A673 (cell line): ENCODE data around the gene ACCSL. TPM values are rescaled to one million over a fixed set of nuclear protein-coding genes. Genes with fewer than 3 reads are reported as not detected.

Source experiments
- BruUV-seq: library from RNA; stranded (reverse); fragments of 400-500 nt; replicated peaks from 2 replicates; lab custom pipeline; 2021; lab: Mats Ljungman, UMichigan
- CTCF ChIA-PET: fragments of 300-600 bp; sonication (Branson Sonifier 250); formaldehyde crosslinking; loops from one replicate; lab custom pipeline; 2022; ENCODE audit warnings: antibody characterized with exemption; lab: Charles Lee
- POLR2A ChIA-PET: fragments of 300-600 bp; sonication (Branson Sonifier 250); formaldehyde crosslinking; loops from one replicate; lab custom pipeline; 2022; ENCODE audit warnings: antibody characterized with exemption; ENCODE audit not compliant: low non-redundant PET; lab: Charles Lee
- DNase-seq: peaks from one replicate; pipeline ENCODE4 v3.0.0-alpha.2; 2015; ENCODE audit warnings: low spot score
- H3K27ac ChIP-seq: fragments of 200-600 bp; sonication (generic); 2 replicates; pipeline ENCODE4 v1.5.1; 2016; ENCODE audit warnings: mixed run types, low read depth, mild to moderate bottlenecking, mixed read lengths, antibody characterized with exemption, low read length; ENCODE audit not compliant: poor library complexity, severe bottlenecking
- H3K27me3 ChIP-seq: fragments of 200-600 bp; sonication (generic); replicated peaks from 2 replicates; pipeline ENCODE4 v1.6.1; 2017; ENCODE audit warnings: mixed run types, low read depth, mild to moderate bottlenecking, mixed read lengths, antibody characterized with exemption, low read length; ENCODE audit not compliant: insufficient read depth, poor library complexity
- H3K36me3 ChIP-seq: fragments of 200-600 bp; sonication (generic); 2 replicates; pipeline ENCODE4 v1.6.1; 2016; ENCODE audit warnings: mixed run types, mild to moderate bottlenecking, mixed read lengths, antibody characterized with exemption, low read length; ENCODE audit not compliant: insufficient read depth, poor library complexity, severe bottlenecking
- H3K4me1 ChIP-seq: fragments of 200-600 bp; sonication (generic); 2 replicates; pipeline ENCODE4 v1.6.1; 2017; ENCODE audit warnings: mixed run types, mild to moderate bottlenecking, mixed read lengths, antibody characterized with exemption, low read length; ENCODE audit not compliant: insufficient read depth, poor library complexity, severe bottlenecking
- H3K4me3 ChIP-seq: fragments of 200-600 bp; sonication (generic); 2 replicates; pipeline ENCODE4 v1.5.1; 2016; ENCODE audit warnings: low read depth, mixed run types, mild to moderate bottlenecking, mixed read lengths, low read length; ENCODE audit not compliant: poor library complexity, severe bottlenecking
- H3K9me3 ChIP-seq: fragments of 200-600 bp; sonication (generic); 2 replicates; pipeline ENCODE4 v1.6.1; 2016; ENCODE audit warnings: mixed run types, low read depth, mild to moderate bottlenecking, mixed read lengths, antibody characterized with exemption, low read length; ENCODE audit not compliant: poor library complexity, severe bottlenecking
- CTCF ChIP-seq: fragments of 300-800, 200-600 bp; sonication (generic); conservative IDR thresholded peaks from 2 replicates; pipeline ENCODE4 v1.5.1; 2017; ENCODE audit warnings: low read depth, mild to moderate bottlenecking, antibody characterized with exemption, low read length, moderate library complexity, mixed read lengths
- EZH2 ChIP-seq: fragments of 200-600 bp; sonication (generic); IDR thresholded peaks from 2 replicates; pipeline ENCODE4 v1.6.1; 2017; ENCODE audit warnings: borderline replicate concordance, low read depth, mild to moderate bottlenecking, mixed read lengths, antibody characterized with exemption, low read length; ENCODE audit not compliant: poor library complexity, severe bottlenecking
- intact Hi-C: fragments of 100-400 bp; cut with micrococcal nuclease; formaldehyde crosslinking; loops from one replicate; pipeline ENCODE4 v1.10.0; 2022; ENCODE audit not compliant: unreplicated experiment
- total RNA-seq: library from RNA; stranded (reverse); gene quantifications from 2 replicates; pipeline ENCODE4 v1.2.3, GENCODE V29; 2021

Gene ACCSL
- total RNA-seq, 1 experiment from 2014 or later: not detected

- ChIA-PET POLR2A (no interaction called here), CTCF (no interaction called here)
- Histone ChIP-seq H3K27ac (no peak overlapping the region), H3K4me1 (no peaks in the 10 kb centered on the region), H3K36me3 (no peaks in the 10 kb centered on the region), H3K4me3 (no peak overlapping the region), H3K9me3 (no peaks in the 10 kb centered on the region), H3K27me3 (peaks cover 19% of the 10 kb centered on the region)
- intact Hi-C loops: no loop called here
- BruUV-seq: no TSS peak
- TF ChIP-seq CTCF: no peak
- no peak for TF ChIP-seq EZH2
- DNase-seq: no peak
Observed at GRCh38 chr11:44015624-44016007, 32.2 kb upstream of the ACCSL start.

- no peak for TF ChIP-seq CTCF
- TF ChIP-seq EZH2: no peak
- intact Hi-C loops: no loop called here
- Histone ChIP-seq H3K27me3 (peaks cover 17% of the 10 kb centered on the region), H3K4me3 (no peak overlapping the region), H3K36me3 (no peaks in the 10 kb centered on the region), H3K27ac (no peak overlapping the region), H3K4me1 (no peaks in the 10 kb centered on the region), H3K9me3 (no peaks in the 10 kb centered on the region)
- BruUV-seq: no TSS peak
- peak; percentile 68 for DNase-seq
- ChIA-PET POLR2A (no interaction called here), CTCF (no interaction called here)
Observed at GRCh38 chr11:44016131-44016530, 31.6 kb upstream of the ACCSL start.

GRCh38 chr11:44016546-44017442 is 31.0 kb upstream of the ACCSL start:
- DNase-seq: no peak
- Histone ChIP-seq H3K27me3 (peaks cover 17% of the 10 kb centered on the region), H3K9me3 (no peaks in the 10 kb centered on the region), H3K27ac (no peak overlapping the region), H3K4me1 (no peaks in the 10 kb centered on the region), H3K4me3 (no peak overlapping the region), H3K36me3 (no peaks in the 10 kb centered on the region)
- CTCF ChIA-PET: no interaction called here
- BruUV-seq: no TSS peak
- POLR2A ChIA-PET: no interaction called here
- no peak for TF ChIP-seq CTCF
- no peak for TF ChIP-seq EZH2
- intact Hi-C loops: no loop called here
